GM10266 (cell line): ENCODE measurements around the gene XIRP2.

Experiments
- DNase-seq: peaks from one replicate; pipeline ENCODE4 v3.0.0; 2012; ENCODE audit errors: extremely low spot score
- TF ChIP-seq, protein P1 (sequence below): IDR thresholded peaks from 2 replicates; pipeline ENCODE4 v1.5.1; 2012; ENCODE audit warnings: mild to moderate bottlenecking, low read depth; ENCODE audit not compliant: control insufficient read depth, insufficient read depth; ENCODE audit errors: missing control alignments

The XIRP2 gene

DNA sequence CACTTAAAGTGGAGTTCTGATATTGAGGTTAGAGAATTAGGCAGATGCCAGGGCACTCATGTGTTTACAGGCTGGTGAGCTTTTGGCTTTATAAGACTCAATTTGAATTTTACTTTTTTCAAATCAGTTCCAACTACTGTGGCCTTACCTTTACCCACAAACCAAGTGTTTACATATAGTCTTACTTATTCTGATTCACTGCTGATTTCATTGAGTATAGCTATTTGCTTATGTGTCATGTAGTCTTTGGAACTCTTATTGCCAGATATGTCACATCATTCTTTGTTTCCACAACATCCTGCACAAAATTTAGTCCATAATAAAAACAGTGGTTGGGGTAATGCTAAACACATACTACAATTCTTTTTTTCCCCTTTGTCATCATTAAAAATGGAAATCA, 96.5 kb downstream of the XIRP2 start:
- TF ChIP-seq, protein P1, sequence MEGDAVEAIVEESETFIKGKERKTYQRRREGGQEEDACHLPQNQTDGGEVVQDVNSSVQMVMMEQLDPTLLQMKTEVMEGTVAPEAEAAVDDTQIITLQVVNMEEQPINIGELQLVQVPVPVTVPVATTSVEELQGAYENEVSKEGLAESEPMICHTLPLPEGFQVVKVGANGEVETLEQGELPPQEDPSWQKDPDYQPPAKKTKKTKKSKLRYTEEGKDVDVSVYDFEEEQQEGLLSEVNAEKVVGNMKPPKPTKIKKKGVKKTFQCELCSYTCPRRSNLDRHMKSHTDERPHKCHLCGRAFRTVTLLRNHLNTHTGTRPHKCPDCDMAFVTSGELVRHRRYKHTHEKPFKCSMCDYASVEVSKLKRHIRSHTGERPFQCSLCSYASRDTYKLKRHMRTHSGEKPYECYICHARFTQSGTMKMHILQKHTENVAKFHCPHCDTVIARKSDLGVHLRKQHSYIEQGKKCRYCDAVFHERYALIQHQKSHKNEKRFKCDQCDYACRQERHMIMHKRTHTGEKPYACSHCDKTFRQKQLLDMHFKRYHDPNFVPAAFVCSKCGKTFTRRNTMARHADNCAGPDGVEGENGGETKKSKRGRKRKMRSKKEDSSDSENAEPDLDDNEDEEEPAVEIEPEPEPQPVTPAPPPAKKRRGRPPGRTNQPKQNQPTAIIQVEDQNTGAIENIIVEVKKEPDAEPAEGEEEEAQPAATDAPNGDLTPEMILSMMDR: no peak

DNA sequence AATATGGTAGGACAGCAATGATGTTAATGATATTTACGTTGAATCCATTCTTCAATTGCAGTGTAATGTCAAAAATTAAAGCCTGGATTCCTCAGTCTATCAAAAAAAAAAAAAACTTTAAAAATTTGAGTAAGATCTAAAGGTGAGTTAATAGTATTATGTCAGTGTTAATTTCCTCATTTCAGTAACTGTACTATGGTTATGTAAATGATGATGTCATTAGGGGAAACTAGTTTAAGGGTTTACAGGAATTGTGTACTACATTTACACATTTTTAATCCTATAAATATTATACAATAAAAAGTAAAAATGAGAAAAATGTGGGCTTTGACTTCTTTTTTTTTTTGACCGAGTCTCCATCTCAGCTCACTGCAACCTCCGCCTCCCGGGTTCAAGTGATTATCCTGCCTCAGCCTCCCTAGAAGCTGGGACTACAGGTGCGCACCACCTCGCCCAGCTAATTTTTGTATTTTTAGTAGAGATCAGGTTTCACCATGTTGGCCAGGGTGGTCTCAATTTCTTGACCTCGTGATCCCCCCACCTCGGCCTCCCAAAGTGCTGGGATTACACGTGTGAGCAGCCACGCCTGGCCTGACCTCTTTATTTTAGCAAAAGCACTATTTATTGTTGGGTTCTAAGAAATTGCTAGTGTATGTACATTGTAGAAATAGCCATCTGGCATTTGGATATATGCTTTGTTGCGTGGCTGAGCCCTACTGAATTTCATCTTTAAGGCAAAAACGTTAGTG, 106.5 kb downstream of the XIRP2 start:
- DNase-seq: no peak
- TF ChIP-seq, protein P1: no peak

More for the DNA sequence above, 96.5 kb downstream of the XIRP2 start:
- no peak for DNase-seq

DNA sequence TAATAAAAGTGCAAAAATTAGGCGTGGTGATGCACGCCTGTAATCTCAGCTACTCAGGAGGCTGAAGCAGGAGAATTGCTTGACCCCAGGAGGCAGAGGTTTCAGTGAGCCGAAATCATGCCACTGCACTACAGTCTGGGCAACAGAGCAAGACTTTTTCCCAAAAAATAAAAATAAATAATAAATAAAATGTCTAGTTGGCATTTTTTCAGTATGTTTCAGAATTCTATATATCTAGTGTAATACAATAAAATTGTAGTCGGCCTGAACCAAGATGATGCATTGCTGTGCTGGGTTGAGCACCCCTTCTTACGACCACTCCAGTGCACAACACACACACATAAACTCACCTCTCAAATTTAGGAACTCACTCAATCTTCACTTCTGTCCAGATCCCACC, 108.2 kb downstream of the XIRP2 start:
- TF ChIP-seq, protein P1: no peak
- DNase-seq: no peak

DNA sequence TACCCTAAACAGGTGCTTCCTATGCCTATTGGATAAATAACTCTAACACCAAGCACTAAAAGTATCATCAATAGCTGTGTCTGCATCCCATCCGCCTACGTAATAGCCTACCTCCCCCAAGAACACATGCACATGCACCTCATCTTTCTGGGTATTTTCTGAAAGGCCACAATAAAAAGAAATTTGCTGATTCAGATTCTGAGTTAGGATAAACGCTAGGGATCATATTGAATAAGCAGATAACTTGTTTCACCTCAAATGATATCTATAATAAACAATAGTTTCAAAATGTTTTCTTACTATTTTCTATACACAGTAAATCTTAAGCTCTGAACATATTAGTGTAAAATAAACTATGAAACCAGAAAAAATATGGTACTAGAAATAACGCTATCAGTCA, 112.9 kb downstream of the XIRP2 start:
- TF ChIP-seq, protein P1: no peak
- DNase-seq: no peak

DNA sequence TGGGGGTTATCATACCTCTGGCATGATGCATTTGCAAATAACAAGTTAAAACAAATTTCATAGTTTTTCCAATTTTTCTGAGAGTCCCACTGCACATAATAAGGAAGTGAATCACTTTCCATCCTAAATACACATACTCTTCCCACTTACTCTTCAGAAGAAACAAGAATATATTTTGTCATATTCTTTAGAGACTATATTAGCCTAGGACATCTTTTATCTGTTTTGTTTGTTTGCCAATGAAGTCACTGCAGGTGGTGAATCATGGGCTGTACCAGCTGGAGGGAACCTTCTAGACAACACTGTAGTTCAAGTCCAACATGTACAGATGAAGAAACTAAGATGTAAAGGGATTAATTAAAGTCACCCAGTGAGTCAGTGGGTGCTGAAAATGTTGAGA, 116.8 kb downstream of the XIRP2 start:
- TF ChIP-seq, protein P1: no peak
- no peak for DNase-seq

DNA sequence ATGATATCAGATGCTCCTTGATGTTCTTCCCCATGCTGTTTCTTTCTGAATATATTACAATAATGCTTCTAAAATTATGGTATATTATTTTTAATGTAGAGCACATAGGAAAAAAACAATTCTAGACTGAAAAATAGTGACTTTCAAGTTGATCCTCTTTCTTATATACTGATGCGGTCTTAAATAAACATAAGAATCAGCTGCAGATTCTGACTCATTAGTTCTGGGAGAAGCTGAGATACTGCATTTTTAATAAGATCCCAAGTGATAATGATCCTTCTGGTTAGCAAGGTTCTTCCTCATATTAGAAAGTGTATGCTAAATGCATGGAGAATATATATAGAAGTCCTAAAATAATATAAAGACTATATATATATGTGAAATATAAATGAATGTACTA, 124.9 kb downstream of the XIRP2 start:
- no peak for DNase-seq
- TF ChIP-seq, protein P1: no peak

DNA sequence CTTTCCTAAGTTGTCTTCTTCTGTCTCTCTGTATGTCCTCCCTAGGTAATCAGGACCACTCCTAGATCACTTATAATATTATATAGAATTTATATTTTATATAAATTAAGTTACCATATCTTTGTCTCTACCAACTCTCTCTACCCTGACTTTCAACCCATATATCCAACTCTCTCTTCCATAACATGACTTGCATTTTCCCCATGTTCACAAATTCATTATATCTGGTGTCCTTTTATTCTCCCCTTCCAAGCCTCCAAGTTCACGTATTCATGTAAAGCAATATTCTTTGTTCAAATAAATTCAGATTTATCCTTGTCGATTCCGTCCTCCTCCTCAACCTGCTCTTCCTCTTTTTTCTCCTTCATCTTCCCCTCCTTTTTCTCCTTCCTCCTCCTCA, 127.5 kb downstream of the XIRP2 start:
- DNase-seq: no peak
- TF ChIP-seq, protein P1: no peak
